Head of caudate nucleus (tissue), 42 donors: ENCODE measurements around the gene CHD9.
A peak's percentile ranks its signal among the peaks of the same experiment; 100 is the strongest.
"Not testable (repeated sequence)": the region's sequence is repeated elsewhere in the genome, so short reads cannot be mapped to it uniquely, and the experiment has no call there.

Experiments used
- DNase-seq, 42 donors: peaks; one replicate each; pipeline versions ENCODE4 v3.0.0 to v3.0.0-alpha.2; 2020 to 2021; ENCODE audit warnings: mixed read lengths in 7 of 42
- intact Hi-C: fragments of 100-400 bp; cut with DNase I; formaldehyde crosslinking; loops from one replicate; pipeline ENCODE4 v1.15.0; 2022

Gene CHD9

DNA sequence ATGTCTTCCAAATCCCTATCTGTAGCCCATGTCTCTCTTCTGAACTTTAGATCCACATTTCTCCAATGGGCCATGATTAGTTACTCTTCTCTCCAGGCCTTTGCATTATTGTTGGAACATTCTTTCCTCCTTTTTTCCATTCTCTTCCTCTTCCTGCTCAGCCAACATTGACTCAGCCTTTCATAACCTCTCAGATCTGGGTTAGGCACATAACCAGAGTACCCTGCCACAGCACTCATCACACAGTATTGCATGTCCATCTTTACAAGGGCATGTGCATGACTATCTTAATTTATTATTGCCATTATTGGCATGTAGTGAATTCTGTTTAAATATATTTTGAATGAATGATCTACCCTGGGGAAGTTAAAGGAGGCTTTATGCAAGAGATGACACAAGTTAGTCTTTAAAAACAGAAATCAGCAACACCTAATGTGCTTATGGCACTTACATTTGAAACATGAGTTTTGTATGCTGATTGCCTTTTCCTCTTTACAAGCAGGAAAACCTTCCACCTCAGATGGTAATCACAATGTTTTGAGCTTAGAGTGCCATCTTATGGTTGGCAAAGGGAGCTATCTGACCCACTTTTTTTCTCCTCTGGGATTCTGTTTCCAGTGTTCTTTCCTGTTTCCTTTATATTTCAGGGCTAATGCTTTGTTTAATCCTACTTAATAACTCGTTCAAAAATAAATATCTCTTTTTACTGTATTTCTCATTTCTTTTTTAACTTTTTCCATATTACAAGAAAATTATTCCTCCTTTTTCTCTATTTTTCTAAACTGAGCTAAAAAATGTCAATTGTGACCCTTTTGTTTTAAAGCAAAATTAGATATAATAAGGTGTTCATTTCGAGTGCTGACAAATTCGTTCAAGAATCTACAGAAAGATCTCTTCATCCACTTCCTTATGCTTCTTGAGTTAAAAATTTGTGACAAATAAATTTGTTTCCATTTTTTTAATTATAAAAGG is 228.5 kb downstream of the CHD9 start:
- peak in 5 of 42 donors; percentile 14 to 55 (median 27) for DNase-seq
- intact Hi-C loops = loop anchor here (10.0 kb wide), 1 partner anchor 228 kb away; the partner anchor contains the start of genes CHD9 and CHD9NB

- no peak for DNase-seq
- intact Hi-C loops = loop anchor here (10.0 kb wide), 1 partner anchor 230 kb away; the partner anchor contains the start of genes CHD9 and CHD9NB
These were observed 230.4 kb downstream of the CHD9 start for GRCh38 chr16:53285236-53285635.

DNA sequence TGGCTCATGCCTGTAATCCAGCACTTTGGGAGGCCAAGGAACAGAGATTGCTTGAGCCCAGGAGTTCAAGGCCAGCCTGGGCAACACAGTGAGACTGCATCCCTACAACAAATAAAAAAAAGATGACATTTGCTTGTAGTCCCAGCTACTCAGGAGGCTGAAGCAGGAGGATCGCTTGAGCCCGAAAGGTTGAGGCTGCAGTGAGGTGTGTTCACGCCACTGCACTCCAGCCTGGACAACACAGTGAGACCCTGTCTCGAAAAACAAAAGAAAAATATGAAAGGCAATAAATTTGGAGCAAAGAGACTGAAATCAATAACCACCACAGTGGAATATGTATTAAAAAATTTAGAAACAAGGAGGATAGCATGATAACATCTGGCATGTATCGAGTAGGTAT is 235.7 kb downstream of the CHD9 start:
- DNase-seq = no peak
- intact Hi-C loops = no loop called here

GRCh38 chr16:53291757-53292392 is 237.1 kb downstream of the CHD9 start:
- intact Hi-C loops = no loop called here

GRCh38 chr16:53297477-53297876 is 242.7 kb downstream of the CHD9 start:
- intact Hi-C loops = no loop called here
- DNase-seq = no peak

More at GRCh38 chr16:53291757-53292392, 237.1 kb downstream of the CHD9 start:
- DNase-seq = no peak

DNA sequence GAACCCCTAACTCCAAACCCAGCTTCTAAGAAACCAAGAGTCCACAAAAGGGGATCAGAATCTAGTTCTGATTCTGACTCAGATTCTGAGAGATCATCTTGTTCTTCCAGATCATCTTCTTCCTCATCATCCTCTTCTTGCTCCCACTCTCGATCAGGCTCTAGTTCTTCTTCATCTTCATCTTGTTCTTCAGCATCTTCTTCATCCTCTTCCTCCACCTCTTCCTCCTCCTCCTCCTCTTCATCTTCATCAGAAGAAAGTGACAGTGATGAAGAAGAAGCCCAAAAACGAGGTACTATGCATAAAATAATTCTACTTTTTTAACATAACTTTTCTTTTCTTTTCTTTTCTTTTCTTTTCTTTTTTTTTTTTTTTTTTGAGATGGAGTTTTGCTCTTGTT is 249.5 kb downstream of the CHD9 start:
- intact Hi-C loops = no loop called here

DNA sequence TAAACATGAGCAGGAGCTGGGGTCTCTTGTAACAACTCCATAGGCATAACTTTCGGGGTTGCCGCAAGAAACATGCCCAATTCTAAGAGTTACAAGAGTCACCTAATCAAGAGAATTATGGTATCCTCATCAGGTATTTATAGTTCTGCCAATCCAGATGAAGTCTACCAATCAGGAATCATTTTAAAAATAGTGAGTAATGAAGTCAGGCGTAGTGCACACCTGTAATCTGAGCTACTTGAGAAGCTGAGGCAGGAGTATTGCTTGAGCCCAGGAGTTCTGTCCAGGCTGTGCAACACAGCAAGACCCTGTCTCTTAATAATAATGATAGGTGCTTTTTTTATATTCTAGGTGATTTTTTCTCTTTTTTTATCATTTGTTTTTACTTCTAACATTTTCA is 251.0 kb downstream of the CHD9 start:
- DNase-seq = no peak
- intact Hi-C loops = no loop called here

More for the DNA sequence above, 249.5 kb downstream of the CHD9 start:
- DNase-seq = no peak

GRCh38 chr16:53309457-53309856 is 254.7 kb downstream of the CHD9 start:
- intact Hi-C loops = no loop called here
- no peak for DNase-seq

- intact Hi-C loops = no loop called here
- DNase-seq = no peak
These were observed 266.2 kb downstream of the CHD9 start for GRCh38 chr16:53320992-53321391.

DNA sequence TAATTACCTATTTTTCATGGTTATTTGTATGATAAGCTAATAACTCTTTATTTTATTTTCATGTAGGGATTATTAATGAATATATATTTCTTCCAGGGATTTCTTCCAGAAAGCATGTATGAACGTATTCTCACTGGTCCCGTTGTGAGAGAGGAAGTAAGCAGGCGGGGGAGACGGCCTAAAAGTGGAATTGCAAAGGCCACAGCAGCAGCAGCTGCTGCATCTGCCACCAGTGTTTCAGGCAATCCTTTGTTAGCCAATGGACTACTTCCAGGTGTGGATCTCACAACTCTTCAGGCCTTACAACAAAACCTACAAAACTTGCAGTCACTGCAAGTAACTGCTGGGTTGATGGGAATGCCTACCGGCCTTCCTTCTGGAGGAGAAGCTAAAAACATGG is 269.1 kb downstream of the CHD9 start:
- DNase-seq = peak in 1 of 42 donors; percentile 9
- intact Hi-C loops = no loop called here

GRCh38 chr16:53330991-53331390 is 276.2 kb downstream of the CHD9 start:
- intact Hi-C loops, DNase-seq: not testable (repeated sequence)

- intact Hi-C loops = no loop called here
- no peak for DNase-seq
These were observed 279.8 kb downstream of the CHD9 start for GRCh38 chr16:53334581-53334980.

DNA sequence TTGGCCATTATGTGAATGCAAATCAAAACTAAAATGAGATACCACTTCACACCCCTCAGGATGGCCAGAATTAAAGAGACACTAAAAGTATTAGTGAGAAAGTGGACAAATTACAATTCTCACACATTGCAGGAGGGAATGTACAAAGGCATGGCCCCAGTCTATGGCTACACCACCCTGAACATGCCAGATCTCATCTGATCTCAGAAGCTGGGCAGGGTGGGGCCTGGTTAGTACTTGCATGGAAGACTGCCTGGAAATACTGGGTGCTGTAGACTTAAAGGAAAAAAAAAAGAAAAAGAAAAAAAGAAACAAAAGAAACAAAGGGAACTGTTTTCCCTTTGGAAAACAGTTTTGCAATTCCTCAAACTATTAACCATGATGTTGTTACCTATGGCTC is 282.5 kb downstream of the CHD9 start:
- intact Hi-C loops = no loop called here
- DNase-seq = no peak

GRCh38 chr16:53341792-53342191 is 287.0 kb downstream of the CHD9 start:
- DNase-seq = no peak
- intact Hi-C loops = no loop called here

- DNase-seq = no peak
- intact Hi-C loops = no loop called here
These were observed 300.3 kb downstream of the CHD9 start for GRCh38 chr16:53355064-53355463.

DNA sequence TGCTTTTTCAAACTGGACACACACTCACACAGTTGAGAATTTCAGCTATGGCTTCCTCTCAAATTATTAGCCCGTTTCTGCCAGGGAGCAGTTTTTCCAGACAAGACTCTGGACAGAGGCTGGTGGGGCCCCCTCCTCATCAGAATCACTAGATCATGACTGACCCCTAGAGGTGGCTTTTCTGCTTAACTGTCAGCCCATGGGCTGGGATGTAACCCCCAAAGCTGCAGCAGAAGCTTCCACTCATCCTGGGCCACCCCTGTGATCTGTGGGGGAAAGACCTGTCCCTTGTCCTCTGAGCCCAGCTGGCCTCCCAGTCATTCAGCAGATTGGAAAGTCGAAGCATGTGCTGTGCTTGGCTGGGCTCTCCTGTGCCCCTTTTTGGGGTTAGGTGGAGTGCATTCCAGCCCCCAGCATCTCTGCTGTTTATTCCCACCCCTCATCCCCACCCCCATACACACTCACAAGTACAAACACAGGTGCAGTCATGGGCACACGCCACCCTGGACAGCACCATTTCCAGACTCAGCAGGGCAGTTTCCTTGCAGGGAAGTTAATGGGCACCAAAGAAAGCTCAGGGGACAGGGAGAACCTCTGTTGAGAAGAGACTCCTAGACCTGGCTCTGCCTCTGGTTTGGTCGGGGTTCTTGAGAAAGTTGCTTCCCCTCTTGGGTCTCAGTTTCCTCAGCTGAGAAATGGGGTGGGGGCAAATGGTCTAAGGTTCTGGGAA is 301.9 kb downstream of the CHD9 start:
- no peak for DNase-seq
- intact Hi-C loops = no loop called here

DNA sequence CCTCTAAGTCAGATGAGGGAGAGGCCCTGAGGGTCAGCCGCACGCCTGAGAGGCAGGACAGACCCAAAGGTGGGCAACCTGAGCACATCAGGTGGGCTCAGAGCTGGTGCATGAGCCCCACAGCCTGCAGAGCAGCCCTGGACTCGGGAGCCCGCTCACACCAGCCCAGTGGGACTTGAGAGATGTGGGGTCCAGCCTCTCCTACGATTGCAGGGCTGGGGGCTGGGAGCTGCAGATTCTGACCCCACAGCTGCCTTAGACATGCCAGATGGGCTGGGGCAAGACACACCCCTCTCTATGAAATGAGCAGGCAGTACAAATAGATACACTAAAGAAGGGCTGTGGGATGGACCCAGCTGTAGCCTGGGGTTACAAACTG is 302.4 kb downstream of the CHD9 start:
- intact Hi-C loops = no loop called here
- no peak for DNase-seq

DNA sequence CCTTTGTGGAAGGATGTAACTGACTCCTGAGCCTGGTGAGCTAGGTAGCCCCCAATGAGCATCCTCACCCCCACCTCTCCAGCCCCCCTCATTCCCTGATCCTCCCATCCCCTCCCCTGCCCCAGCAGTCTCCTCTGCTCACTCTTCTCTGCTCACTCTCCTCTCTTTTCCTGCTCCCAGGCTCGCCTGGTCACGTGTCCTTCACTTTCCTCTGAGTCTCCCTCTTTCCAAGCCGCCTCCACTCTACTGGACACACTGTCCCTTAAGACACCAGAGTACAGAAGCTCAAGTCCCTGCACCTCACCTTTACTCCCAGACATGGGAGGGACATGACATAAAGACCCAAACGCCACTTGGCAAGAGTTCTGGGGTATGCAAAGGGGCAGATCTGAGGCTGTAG is 303.2 kb downstream of the CHD9 start:
- intact Hi-C loops = no loop called here
- no peak for DNase-seq

- no peak for DNase-seq
- intact Hi-C loops = no loop called here
These were observed 304.1 kb downstream of the CHD9 start for GRCh38 chr16:53358884-53359283.

GRCh38 chr16:53369921-53370320 is 315.1 kb downstream of the CHD9 start:
- intact Hi-C loops = no loop called here
- no peak for DNase-seq
